OCI-LY7 (cell line): ENCODE measurements around the gene LRP5. TPM values are rescaled to one million over a fixed set of nuclear protein-coding genes. Genes with fewer than 3 reads are reported as not detected.
"Not testable (repeated sequence)": the region's sequence is repeated elsewhere in the genome, so short reads cannot be mapped to it uniquely, and the experiment has no call there.

ENCODE experiments used
- BruUV-seq: library from RNA; stranded (reverse); fragments of 400-500 nt; replicated peaks from 2 replicates; lab custom pipeline; 2021; lab: Mats Ljungman, UMichigan
- CTCF ChIA-PET: fragments of 300-600 bp; sonication (Branson Sonifier 250); formaldehyde crosslinking; loops from one replicate; lab custom pipeline; 2022; ENCODE audit warnings: antibody characterized with exemption; ENCODE audit not compliant: unreplicated experiment; lab: Charles Lee
- POLR2A ChIA-PET: fragments of 300-600 bp; sonication (Branson Sonifier 250); formaldehyde crosslinking; loops from one replicate; lab custom pipeline; 2022; ENCODE audit warnings: antibody characterized with exemption; lab: Charles Lee
- DNase-seq: peaks from one replicate; pipeline ENCODE4 v3.0.0-alpha.2; 2015; ENCODE audit warnings: low spot score
- H2AFZ ChIP-seq: fragments of 200-600 bp; sonication (generic), shearing (Covaris generic); 2 replicates; pipeline ENCODE4 v1.6.1; 2014; ENCODE audit warnings: mild to moderate bottlenecking, antibody characterized with exemption, low read length, moderate library complexity
- H3K27ac ChIP-seq: fragments of 200-600 bp; sonication (generic); 2 replicates; pipeline ENCODE4 v1.5.1; 2014; ENCODE audit warnings: mixed run types, low read depth, mild to moderate bottlenecking, moderate library complexity, low read length, inconsistent platforms; ENCODE audit not compliant: poor library complexity, severe bottlenecking
- H3K36me3 ChIP-seq: fragments of 200-600 bp; sonication (generic); 2 replicates; pipeline ENCODE4 v1.6.1; 2014; ENCODE audit warnings: mild to moderate bottlenecking, antibody characterized with exemption, low read length, moderate library complexity, mixed read lengths; ENCODE audit not compliant: insufficient read depth
- H3K4me1 ChIP-seq: fragments of 200-600 bp; sonication (generic); 2 replicates; pipeline ENCODE4 v1.5.1; 2014; ENCODE audit warnings: mild to moderate bottlenecking, low read length; ENCODE audit not compliant: insufficient read depth, poor library complexity, severe bottlenecking
- H3K4me2 ChIP-seq: fragments of 200-600 bp; sonication (generic); 2 replicates; pipeline ENCODE4 v1.6.1; 2014; ENCODE audit warnings: mild to moderate bottlenecking, low read length
- H3K4me3 ChIP-seq: fragments of 200-600 bp; sonication (generic); 2 replicates; pipeline ENCODE4 v1.5.1; 2014; ENCODE audit warnings: mild to moderate bottlenecking, low read depth, low read length; ENCODE audit not compliant: poor library complexity, severe bottlenecking
- H3K79me2 ChIP-seq: fragments of 200-600 bp; sonication (generic); 2 replicates; pipeline ENCODE4 v1.6.1; 2016; ENCODE audit warnings: low read depth, mild to moderate bottlenecking, low read length, moderate library complexity, mixed read lengths; ENCODE audit not compliant: insufficient read depth
- H3K9me2 ChIP-seq: fragments of 200-600 bp; sonication (generic); 2 replicates; pipeline ENCODE4 v1.6.1; 2016; ENCODE audit warnings: mild to moderate bottlenecking, low read length, mixed read lengths; ENCODE audit not compliant: insufficient read depth
- H3K9me3 ChIP-seq: fragments of 200-600 bp; sonication (generic); 2 replicates; pipeline ENCODE4 v1.6.1; 2014; ENCODE audit warnings: mild to moderate bottlenecking, mixed run types, low read length, mixed read lengths
- H4K20me1 ChIP-seq: fragments of 200-600 bp; sonication (generic); 2 replicates; pipeline ENCODE4 v1.6.1; 2014; ENCODE audit warnings: mild to moderate bottlenecking, antibody characterized with exemption, low read length, moderate library complexity, mixed read lengths; ENCODE audit not compliant: insufficient read depth
- EZH2phosphoT487 ChIP-seq: fragments of 200-600 bp; sonication (generic); IDR thresholded peaks from 2 replicates; pipeline ENCODE4 v1.6.1; 2018; ENCODE audit warnings: low read depth, borderline replicate concordance, mild to moderate bottlenecking, mixed run types, antibody characterized with exemption, low read length, moderate library complexity, mixed read lengths
- intact Hi-C: fragments of 100-400 bp; cut with micrococcal nuclease; formaldehyde crosslinking; loops from one replicate; pipeline ENCODE4 v1.10.0; 2022; ENCODE audit not compliant: unreplicated experiment
- total RNA-seq, 2 experiments: library from RNA; depleted of rRNA in 1 of 2; stranded (reverse); fragments of >200 nt in 1 of 2; shearing (Covaris generic) in 1 of 2; gene quantifications; 2 replicates each; pipeline ENCODE4 v1.2.3, GENCODE V29; 2014 to 2022
- TF ChIP-seq, protein P1 (sequence below): fragments of 200-600 bp; sonication (generic); conservative IDR thresholded peaks from 2 replicates; pipeline ENCODE4 v1.5.1; 2014; ENCODE audit warnings: mild to moderate bottlenecking, antibody characterized with exemption, low read length, moderate library complexity, mixed read lengths

Gene LRP5
- total RNA-seq, 2 experiments from 2014 or later = 0.60 TPM; not detected in 1

DNA sequence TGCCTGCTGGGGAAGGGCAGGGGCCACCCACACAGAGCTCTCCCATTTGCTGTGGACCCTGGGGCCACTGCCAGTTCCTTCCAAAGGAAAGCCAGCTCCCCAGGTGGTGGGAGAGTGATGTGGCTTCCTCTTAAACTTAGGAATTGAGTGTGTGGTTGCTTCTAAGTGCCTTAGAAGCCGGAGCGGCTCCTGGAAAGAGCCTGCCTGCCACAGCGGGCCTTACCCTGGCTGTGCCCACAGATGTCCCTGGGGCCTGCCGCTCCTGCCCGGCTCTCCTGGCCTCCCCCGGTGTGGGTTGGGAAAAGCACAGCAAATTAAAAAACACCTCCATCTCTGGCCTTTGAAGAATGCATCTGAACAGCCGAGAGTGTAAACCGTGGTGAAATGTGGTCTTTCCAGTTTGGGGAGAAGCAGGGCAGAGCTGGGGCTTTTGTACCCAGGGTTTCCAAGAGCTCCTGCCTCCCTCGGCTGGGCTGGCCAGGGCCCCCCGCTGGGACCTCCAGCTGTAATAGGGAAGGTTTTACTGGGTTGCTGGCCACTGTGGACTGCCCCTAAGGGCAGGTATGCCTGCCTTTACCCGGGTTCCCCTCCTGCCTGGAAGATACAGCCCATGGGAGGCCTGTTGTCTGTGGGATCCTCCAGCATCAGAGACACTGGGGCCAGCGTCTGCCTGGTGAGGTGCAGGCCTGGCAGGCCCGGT is 30.2 kb downstream of the LRP5 start:
- no peak for DNase-seq
- no peak overlapping the region for H2AFZ ChIP-seq

DNA sequence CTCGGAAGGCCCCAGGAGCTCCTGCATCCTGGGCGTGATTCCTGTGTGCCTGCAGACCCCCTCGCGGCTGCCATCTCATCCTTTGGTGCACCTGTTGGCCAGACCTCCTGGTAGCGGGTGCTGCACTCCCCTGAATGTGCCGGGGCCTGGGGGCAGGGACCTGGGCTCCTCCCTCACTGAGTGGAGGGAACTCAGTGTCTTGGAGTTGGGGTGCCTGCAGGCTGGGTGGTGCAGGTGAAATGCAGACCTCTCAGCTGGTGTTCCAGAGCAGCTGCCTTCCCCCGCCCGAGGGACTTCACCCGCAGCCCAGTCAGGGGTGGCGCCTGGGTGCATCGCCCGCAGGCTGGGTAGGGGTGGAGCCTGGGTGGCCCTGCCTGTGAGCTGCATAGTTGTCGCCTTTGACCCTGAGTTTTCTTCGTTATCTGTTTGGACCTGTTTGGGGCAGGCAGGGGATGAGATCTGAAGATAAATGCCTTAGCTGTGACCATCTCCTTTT is 31.4 kb downstream of the LRP5 start:
- intact Hi-C loops = no loop called here
- Histone ChIP-seq H3K9me2 (no peaks in the 10 kb centered on the region), H3K4me2 (no peak overlapping the region)

More for the DNA sequence above, 30.2 kb downstream of the LRP5 start:
- no TSS peak for BruUV-seq
- Histone ChIP-seq H3K27ac (no peak overlapping the region), H3K79me2 (no peaks in the 10 kb centered on the region), H3K9me3 (no peaks in the 10 kb centered on the region), H3K9me2 (no peaks in the 10 kb centered on the region), H4K20me1 (no peaks in the 10 kb centered on the region), H3K4me2 (no peak overlapping the region), H3K4me1 (no peaks in the 10 kb centered on the region), H3K4me3 (no peak overlapping the region), H3K36me3 (no peaks in the 10 kb centered on the region)
- CTCF ChIA-PET = interaction anchor here (0.6 kb wide), 2 partner anchors 42 to 84 kb away, joined by 3 to 5 read pairs; no protein-coding TSS in a partner anchor
- intact Hi-C loops = no loop called here
- TF ChIP-seq, protein P1, sequence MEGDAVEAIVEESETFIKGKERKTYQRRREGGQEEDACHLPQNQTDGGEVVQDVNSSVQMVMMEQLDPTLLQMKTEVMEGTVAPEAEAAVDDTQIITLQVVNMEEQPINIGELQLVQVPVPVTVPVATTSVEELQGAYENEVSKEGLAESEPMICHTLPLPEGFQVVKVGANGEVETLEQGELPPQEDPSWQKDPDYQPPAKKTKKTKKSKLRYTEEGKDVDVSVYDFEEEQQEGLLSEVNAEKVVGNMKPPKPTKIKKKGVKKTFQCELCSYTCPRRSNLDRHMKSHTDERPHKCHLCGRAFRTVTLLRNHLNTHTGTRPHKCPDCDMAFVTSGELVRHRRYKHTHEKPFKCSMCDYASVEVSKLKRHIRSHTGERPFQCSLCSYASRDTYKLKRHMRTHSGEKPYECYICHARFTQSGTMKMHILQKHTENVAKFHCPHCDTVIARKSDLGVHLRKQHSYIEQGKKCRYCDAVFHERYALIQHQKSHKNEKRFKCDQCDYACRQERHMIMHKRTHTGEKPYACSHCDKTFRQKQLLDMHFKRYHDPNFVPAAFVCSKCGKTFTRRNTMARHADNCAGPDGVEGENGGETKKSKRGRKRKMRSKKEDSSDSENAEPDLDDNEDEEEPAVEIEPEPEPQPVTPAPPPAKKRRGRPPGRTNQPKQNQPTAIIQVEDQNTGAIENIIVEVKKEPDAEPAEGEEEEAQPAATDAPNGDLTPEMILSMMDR = no peak
- no peak for TF ChIP-seq EZH2phosphoT487
- POLR2A ChIA-PET = interaction anchor here (0.7 kb wide), 1 partner anchor 1179 kb away, joined by 3 read pairs; no protein-coding TSS in a partner anchor

DNA sequence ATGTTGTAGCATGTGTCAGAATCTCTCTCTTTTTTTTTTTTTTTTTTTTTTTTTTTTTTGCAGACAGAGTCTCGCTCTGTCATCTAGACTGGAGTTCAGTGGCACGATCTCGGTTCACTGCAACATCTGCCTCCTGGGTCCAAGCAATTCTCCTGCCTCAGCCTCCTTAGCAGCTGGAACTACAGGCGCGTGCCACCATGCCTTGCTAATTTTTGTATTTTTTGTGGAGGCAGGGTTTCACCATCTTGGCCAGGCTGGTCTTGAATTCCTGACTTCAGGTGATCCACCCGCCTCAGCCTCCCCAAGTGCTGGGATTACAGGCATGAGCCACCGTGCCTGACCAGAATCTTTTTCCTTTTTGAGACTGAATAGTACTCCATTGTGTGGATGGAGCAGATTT is 32.4 kb downstream of the LRP5 start:
- CTCF ChIA-PET, H3K36me3 ChIP-seq, H3K4me3 ChIP-seq, DNase-seq, H3K79me2 ChIP-seq, H3K9me3 ChIP-seq, H3K27ac ChIP-seq, H3K9me2 ChIP-seq, H3K4me2 ChIP-seq, intact Hi-C loops, H4K20me1 ChIP-seq, H3K4me1 ChIP-seq, BruUV-seq, H2AFZ ChIP-seq: not testable (repeated sequence)
- POLR2A ChIA-PET = interaction anchor here (0.6 kb wide), 1 partner anchor 130 kb away, joined by 4 read pairs; no protein-coding TSS in a partner anchor

More for the DNA sequence above, 31.4 kb downstream of the LRP5 start:
- no peaks in the 10 kb centered on the region for H3K9me3 ChIP-seq
- no peaks in the 10 kb centered on the region for H3K36me3 ChIP-seq
- H3K27ac ChIP-seq = no peak overlapping the region
- no peaks in the 10 kb centered on the region for H4K20me1 ChIP-seq
- no peak for DNase-seq
- no TSS peak for BruUV-seq
- no peaks in the 10 kb centered on the region for H3K4me1 ChIP-seq
- CTCF ChIA-PET = no interaction called here
- POLR2A ChIA-PET = no interaction called here
- H3K4me3 ChIP-seq = no peak overlapping the region
- TF ChIP-seq, protein P1 = no peak
- TF ChIP-seq EZH2phosphoT487 = no peak
- no peaks in the 10 kb centered on the region for H3K79me2 ChIP-seq
- H2AFZ ChIP-seq = no peak overlapping the region
